Esophagus muscularis mucosa (tissue), 3 donors: ENCODE results near the gene GFER.

ENCODE experiments used
- POLR2A ChIP-seq: fragments of 450-650 bp; IDR thresholded peaks from one replicate; pipeline ENCODE4 v1.6.1; 2017; ENCODE audit warnings: antibody characterized with exemption, moderate library complexity, mild to moderate bottlenecking, low read depth
- TF ChIP-seq, protein P1 (sequence below), 3 experiments: fragments of 200-600 bp in 2 of 3; fragments of 450-650 bp in 1 of 3; sonication (generic) in 2 of 3; IDR thresholded peaks; one replicate each; pipeline ENCODE4 v1.5.1; 2017 to 2019; ENCODE audit warnings: antibody characterized with exemption in 3 of 3, mild to moderate bottlenecking in 2 of 3, moderate library complexity in 1 of 3

GRCh38 chr16:2035431-2036199 is 51.6 kb downstream of the GFER start:
- TF ChIP-seq, protein P1, sequence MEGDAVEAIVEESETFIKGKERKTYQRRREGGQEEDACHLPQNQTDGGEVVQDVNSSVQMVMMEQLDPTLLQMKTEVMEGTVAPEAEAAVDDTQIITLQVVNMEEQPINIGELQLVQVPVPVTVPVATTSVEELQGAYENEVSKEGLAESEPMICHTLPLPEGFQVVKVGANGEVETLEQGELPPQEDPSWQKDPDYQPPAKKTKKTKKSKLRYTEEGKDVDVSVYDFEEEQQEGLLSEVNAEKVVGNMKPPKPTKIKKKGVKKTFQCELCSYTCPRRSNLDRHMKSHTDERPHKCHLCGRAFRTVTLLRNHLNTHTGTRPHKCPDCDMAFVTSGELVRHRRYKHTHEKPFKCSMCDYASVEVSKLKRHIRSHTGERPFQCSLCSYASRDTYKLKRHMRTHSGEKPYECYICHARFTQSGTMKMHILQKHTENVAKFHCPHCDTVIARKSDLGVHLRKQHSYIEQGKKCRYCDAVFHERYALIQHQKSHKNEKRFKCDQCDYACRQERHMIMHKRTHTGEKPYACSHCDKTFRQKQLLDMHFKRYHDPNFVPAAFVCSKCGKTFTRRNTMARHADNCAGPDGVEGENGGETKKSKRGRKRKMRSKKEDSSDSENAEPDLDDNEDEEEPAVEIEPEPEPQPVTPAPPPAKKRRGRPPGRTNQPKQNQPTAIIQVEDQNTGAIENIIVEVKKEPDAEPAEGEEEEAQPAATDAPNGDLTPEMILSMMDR (IDR thresholded peaks at IDR 0.05) = no peak
- TF ChIP-seq POLR2A = no peak
